ENCODE measurements around the gene ASIC3. TPM values are rescaled to one million over a fixed set of nuclear protein-coding genes. Genes with fewer than 3 reads are reported as not detected.

The ASIC3 gene
- total RNA-seq, 1 donor from 2014 or later: 5.8 TPM

DNA sequence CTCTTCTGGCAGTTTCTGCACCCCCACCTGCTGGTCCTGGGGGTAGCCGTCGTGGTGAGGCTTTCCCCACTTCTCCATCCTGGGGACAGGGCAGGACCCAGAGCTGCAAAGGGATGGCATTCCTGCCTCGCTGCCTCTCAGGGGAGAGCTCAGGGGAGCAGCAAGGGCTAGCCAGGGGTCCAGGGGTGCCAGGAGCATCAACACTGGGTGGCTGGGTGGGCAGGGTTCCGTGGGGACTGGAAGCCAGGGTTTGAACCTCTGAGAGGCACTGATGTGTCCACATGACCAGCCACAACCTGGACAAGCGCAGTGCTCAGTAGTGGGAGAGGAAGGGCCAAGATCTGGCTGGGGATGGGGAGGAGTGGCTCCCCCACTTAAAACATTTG lies 14.5 kb upstream of the ASIC3 start:
- H3K9me3 Mint-ChIP-seq (ENCODE audit: unreplicated experiment): no peaks in the 10 kb centered on the region
- H3K4me1 Mint-ChIP-seq (ENCODE audit: unreplicated experiment): peaks cover 15% of the 10 kb centered on the region
- no peaks in the 10 kb centered on the region for H3K27me3 Mint-ChIP-seq (ENCODE audit: unreplicated experiment)
- no peak for DNase-seq (ENCODE audit: extremely low spot score, unreplicated experiment)
- H3K36me3 Mint-ChIP-seq (ENCODE audit: unreplicated experiment): no peaks in the 10 kb centered on the region
- H3K27ac Mint-ChIP-seq (ENCODE audit: unreplicated experiment): no peak overlapping the region
- H3K4me3 Mint-ChIP-seq (ENCODE audit: unreplicated experiment): no peak overlapping the region
- TF ChIP-seq, protein P1, sequence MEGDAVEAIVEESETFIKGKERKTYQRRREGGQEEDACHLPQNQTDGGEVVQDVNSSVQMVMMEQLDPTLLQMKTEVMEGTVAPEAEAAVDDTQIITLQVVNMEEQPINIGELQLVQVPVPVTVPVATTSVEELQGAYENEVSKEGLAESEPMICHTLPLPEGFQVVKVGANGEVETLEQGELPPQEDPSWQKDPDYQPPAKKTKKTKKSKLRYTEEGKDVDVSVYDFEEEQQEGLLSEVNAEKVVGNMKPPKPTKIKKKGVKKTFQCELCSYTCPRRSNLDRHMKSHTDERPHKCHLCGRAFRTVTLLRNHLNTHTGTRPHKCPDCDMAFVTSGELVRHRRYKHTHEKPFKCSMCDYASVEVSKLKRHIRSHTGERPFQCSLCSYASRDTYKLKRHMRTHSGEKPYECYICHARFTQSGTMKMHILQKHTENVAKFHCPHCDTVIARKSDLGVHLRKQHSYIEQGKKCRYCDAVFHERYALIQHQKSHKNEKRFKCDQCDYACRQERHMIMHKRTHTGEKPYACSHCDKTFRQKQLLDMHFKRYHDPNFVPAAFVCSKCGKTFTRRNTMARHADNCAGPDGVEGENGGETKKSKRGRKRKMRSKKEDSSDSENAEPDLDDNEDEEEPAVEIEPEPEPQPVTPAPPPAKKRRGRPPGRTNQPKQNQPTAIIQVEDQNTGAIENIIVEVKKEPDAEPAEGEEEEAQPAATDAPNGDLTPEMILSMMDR (IDR thresholded peaks at IDR 0.05): no peak

DNA sequence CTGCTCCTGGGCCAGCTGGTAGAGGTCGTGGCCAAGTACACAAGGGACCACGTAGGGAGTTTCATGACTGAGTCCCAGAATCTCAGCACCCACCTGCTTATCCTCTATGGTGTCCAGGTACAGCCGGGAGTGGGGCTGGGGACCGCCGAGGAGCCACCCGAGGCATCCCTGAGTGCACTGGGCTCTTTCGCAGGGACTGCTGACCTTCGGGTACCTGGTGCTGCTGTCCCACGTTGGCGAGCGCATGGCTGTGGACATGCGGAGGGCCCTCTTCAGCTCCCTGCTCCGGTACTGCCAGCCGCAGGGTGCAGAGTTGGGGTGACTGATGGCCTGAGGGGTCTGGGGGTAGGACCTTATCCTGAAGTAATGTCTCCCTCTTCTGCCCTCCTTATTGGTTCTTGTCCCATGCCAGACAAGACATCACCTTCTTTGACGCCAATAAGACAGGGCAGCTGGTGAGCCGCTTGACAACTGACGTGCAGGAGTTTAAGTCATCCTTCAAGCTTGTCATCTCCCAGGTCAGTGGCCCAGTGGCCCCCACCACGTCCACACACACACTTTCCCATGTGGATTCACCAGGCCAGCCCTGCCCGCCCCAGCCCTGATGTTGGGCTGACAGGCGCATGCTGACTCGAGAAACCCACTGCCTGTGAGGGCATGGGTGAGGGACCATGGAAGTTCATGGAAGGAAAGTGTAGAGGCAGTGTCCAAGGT lies 13.9 kb upstream of the ASIC3 start:
- Mint-ChIP-seq H3K9me3 (ENCODE audit: unreplicated experiment) (no peaks in the 10 kb centered on the region), H3K27ac (ENCODE audit: unreplicated experiment) (no peak overlapping the region), H3K4me1 (ENCODE audit: unreplicated experiment) (peaks cover 15% of the 10 kb centered on the region), H3K27me3 (ENCODE audit: unreplicated experiment) (no peaks in the 10 kb centered on the region), H3K36me3 (ENCODE audit: unreplicated experiment) (no peaks in the 10 kb centered on the region), H3K4me3 (ENCODE audit: unreplicated experiment) (no peak overlapping the region)
- no peak for DNase-seq (ENCODE audit: extremely low spot score, unreplicated experiment)
- TF ChIP-seq, protein P1 (IDR thresholded peaks at IDR 0.05): no peak

DNA sequence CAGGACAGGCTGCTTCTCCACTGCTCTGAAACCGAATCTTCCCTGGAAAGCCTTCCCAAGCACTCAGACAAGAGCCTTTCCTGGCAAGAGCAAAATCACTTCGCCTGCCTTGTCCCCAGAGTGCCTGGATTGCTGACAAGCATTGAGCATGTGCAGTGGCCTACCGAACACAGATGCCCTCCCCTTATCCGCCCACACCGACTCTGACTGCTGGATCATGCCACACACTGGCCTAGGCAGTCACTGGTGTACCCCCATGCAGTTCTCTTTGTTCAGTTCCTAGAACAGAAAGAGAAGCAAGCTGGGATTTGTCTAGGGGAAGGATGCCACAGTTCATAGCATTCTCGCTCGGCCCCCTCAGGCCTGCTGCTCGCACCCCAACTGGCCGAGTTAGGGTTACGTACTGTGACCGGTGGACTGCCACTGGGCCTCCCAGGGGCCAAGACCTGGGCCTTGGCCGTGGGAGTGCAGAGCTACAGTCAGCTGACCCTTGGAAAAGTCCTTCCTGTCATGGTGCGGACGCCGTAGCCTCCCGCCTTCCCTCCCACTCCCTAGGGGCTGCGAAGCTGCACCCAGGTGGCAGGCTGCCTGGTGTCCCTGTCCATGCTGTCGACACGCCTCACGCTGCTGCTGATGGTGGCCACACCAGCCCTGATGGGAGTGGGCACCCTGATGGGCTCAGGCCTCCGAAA lies 13.2 kb upstream of the ASIC3 start:
- no peaks in the 10 kb centered on the region for H3K36me3 Mint-ChIP-seq (ENCODE audit: unreplicated experiment)
- no peak overlapping the region for H3K4me3 Mint-ChIP-seq (ENCODE audit: unreplicated experiment)
- DNase-seq (ENCODE audit: extremely low spot score, unreplicated experiment): no peak
- H3K9me3 Mint-ChIP-seq (ENCODE audit: unreplicated experiment): no peaks in the 10 kb centered on the region
- TF ChIP-seq, protein P1 (IDR thresholded peaks at IDR 0.05): no peak
- H3K27me3 Mint-ChIP-seq (ENCODE audit: unreplicated experiment): no peaks in the 10 kb centered on the region
- peaks cover 18% of the 10 kb centered on the region for H3K4me1 Mint-ChIP-seq (ENCODE audit: unreplicated experiment)
- H3K27ac Mint-ChIP-seq (ENCODE audit: unreplicated experiment): no peak overlapping the region

DNA sequence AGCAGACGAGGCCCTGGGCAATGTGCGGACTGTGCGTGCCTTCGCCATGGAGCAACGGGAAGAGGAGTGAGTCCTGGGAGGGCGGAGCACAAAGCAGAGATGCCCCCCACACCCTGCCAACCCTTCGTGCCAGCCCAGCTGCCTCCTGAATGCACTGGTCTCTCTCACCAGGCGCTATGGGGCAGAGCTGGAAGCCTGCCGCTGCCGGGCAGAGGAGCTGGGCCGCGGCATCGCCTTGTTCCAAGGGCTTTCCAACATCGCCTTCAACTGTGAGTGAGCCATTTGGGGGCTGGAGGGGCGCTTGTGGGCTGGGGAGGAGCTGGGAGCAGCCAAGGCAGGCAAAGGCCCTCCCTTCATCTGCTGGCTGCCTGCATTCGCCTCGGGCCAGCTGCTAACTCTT lies 12.4 kb upstream of the ASIC3 start:
- H3K27ac Mint-ChIP-seq (ENCODE audit: unreplicated experiment): no peak overlapping the region
- no peaks in the 10 kb centered on the region for H3K36me3 Mint-ChIP-seq (ENCODE audit: unreplicated experiment)
- H3K4me3 Mint-ChIP-seq (ENCODE audit: unreplicated experiment): no peak overlapping the region
- TF ChIP-seq, protein P1 (IDR thresholded peaks at IDR 0.05): no peak
- DNase-seq (ENCODE audit: extremely low spot score, unreplicated experiment): no peak
- no peaks in the 10 kb centered on the region for H3K9me3 Mint-ChIP-seq (ENCODE audit: unreplicated experiment)
- H3K27me3 Mint-ChIP-seq (ENCODE audit: unreplicated experiment): no peaks in the 10 kb centered on the region
- H3K4me1 Mint-ChIP-seq (ENCODE audit: unreplicated experiment): peaks cover 18% of the 10 kb centered on the region
